K562 (cell line): Measurements from ENCODE around the gene COG4. TPM values are rescaled to one million over a fixed set of nuclear protein-coding genes. Genes with fewer than 3 reads are reported as not detected.

Experiments
- ATAC-seq: fragments of 200-7000 bp; cut with Tn5 transposase; 3 replicates; pipeline ENCODE4 v1.9.1; 2020; ENCODE audit warnings: moderate library complexity
- BruUV-seq: library from RNA; stranded (reverse); fragments of 400-500 nt; replicated peaks from 2 replicates; lab custom pipeline; 2021; lab: Mats Ljungman, UMichigan
- CTCF ChIA-PET: fragments of 300-600 bp; formaldehyde crosslinking; extraction: SDS; loops from one replicate; lab custom pipeline; 2021; ENCODE audit warnings: low intra/inter-chr PET ratio; lab: Yijun Ruan, JAX
- POLR2A ChIA-PET: fragments of 300-600, 350-650 bp; sonication (Branson Sonifier 250); formaldehyde crosslinking; extraction: SDS; loops from one replicate; lab custom pipeline; 2021; ENCODE audit warnings: antibody characterized with exemption, inconsistent platforms; lab: Yijun Ruan, JAX
- DNase-seq, 4 experiments: peaks; one replicate each; pipeline versions ENCODE4 v3.0.0 to v3.0.0-alpha.2; 2011 to 2018; ENCODE audit warnings: low spot score in 3 of 4, mixed read lengths in 3 of 4; ENCODE audit errors: extremely low read depth in 1 of 4
- FAIRE-seq: peaks from 2 replicates; lab custom pipeline; 2011; peaks lifted over from hg19 to GRCh38; lab: Jason Lieb, UNC
- H2AFZ ChIP-seq: 2 replicates; pipeline ENCODE4 v1.6.0; 2011; ENCODE audit warnings: low read depth, low read length, control low read depth, inconsistent platforms
- H3K27ac ChIP-seq: fragments of 200-600 bp; 3 replicates; pipeline ENCODE4 v1.8.0; 2011; ENCODE audit warnings: low read depth, mild to moderate bottlenecking, control low read depth, inconsistent platforms, low read length, moderate library complexity, mixed read lengths; ENCODE audit errors: extremely low read depth
- H3K27me3 ChIP-seq, 2 experiments: fragments of 300-600 bp in 1 of 2; 2 replicates in 1 of 2; 3 replicates in 1 of 2; pipeline versions ENCODE4 v1.6.0 to v1.8.0; 2011; ENCODE audit warnings: inconsistent platforms in 2 of 2, low read length in 2 of 2, mild to moderate bottlenecking in 1 of 2, mixed read lengths in 1 of 2, moderate library complexity in 1 of 2; ENCODE audit not compliant: control insufficient read depth in 2 of 2, insufficient read depth in 2 of 2
- H3K36me3 ChIP-seq: fragments of 300-600 bp; 3 replicates; pipeline ENCODE4 v1.8.0; 2011; ENCODE audit warnings: mild to moderate bottlenecking, low read length, inconsistent platforms; ENCODE audit not compliant: control insufficient read depth, insufficient read depth
- H3K4me1 ChIP-seq, 2 experiments: fragments of 200-600 bp in 1 of 2; replicated peaks in 1 of 2; 2 replicates in 1 of 2; 3 replicates in 1 of 2; pipeline versions ENCODE4 v1.5.1 to v1.8.0; 2011; ENCODE audit warnings: inconsistent platforms in 2 of 2, low read length in 2 of 2, mild to moderate bottlenecking in 1 of 2, mixed read lengths in 1 of 2, moderate library complexity in 1 of 2; ENCODE audit not compliant: control insufficient read depth in 2 of 2, insufficient read depth in 2 of 2
- H3K4me2 ChIP-seq: 2 replicates; pipeline ENCODE4 v1.6.1; 2011; ENCODE audit warnings: low read length, control low read depth, inconsistent platforms, mixed read lengths; ENCODE audit not compliant: insufficient read depth
- H3K4me3 ChIP-seq: fragments of 200-600 bp; sonication (generic), shearing (Covaris generic); 2 replicates; pipeline ENCODE4 v1.5.1; 2016; ENCODE audit warnings: control low read depth, inconsistent platforms
- H3K79me2 ChIP-seq: fragments of 200-600 bp; 3 replicates; pipeline ENCODE4 v1.8.0; 2011; ENCODE audit warnings: low read length, inconsistent platforms; ENCODE audit not compliant: control insufficient read depth, insufficient read depth
- H3K9ac ChIP-seq, 2 experiments: 2 replicates each; pipeline versions ENCODE4 v1.6.0 to v1.6.1; 2011; ENCODE audit warnings: low read depth in 2 of 2, low read length in 2 of 2, control low read depth in 1 of 2, inconsistent platforms in 1 of 2, mild to moderate bottlenecking in 1 of 2, mixed read lengths in 1 of 2; ENCODE audit not compliant: insufficient read depth in 1 of 2
- H3K9me1 ChIP-seq: one replicate; pipeline ENCODE4 v1.6.0; 2011; ENCODE audit warnings: inconsistent platforms, mild to moderate bottlenecking, low read length, moderate library complexity; ENCODE audit not compliant: control insufficient read depth, insufficient read depth
- H3K9me3 ChIP-seq: replicated peaks from 2 replicates; pipeline ENCODE4 v1.5.1; 2011; ENCODE audit warnings: low read depth, low read length, inconsistent platforms; ENCODE audit not compliant: control insufficient read depth, insufficient read depth
- H4K20me1 ChIP-seq: replicated peaks from 2 replicates; pipeline ENCODE4 v1.6.1; 2011; ENCODE audit warnings: low read length, inconsistent platforms, mixed read lengths; ENCODE audit not compliant: control insufficient read depth, insufficient read depth
- CLOCK ChIP-seq: fragments of 250-450 bp; sonication (Bioruptor Pico); IDR thresholded peaks from 2 replicates; pipeline ENCODE4 v1.4.0; 2020; ENCODE audit warnings: mild to moderate bottlenecking, moderate library complexity, borderline replicate concordance
- CREB3 ChIP-seq: fragments of 450-650 bp; conservative IDR thresholded peaks from 2 replicates; pipeline ENCODE4 v1.6.1; 2016; ENCODE audit warnings: missing genetic modification characterization, low read depth, mild to moderate bottlenecking, missing compliant biosample characterization, moderate library complexity
- CXXC5 ChIP-seq: fragments of 250-450 bp; sonication (Bioruptor Pico); IDR thresholded peaks from 2 replicates; pipeline ENCODE4 v1.8.0; 2022; ENCODE audit warnings: inconsistent platforms, mild to moderate bottlenecking, moderate library complexity
- ETS2 ChIP-seq: IDR thresholded peaks from 2 replicates; pipeline ENCODE4 v1.6.1; 2016; ENCODE audit warnings: borderline replicate concordance, missing genetic modification characterization, mild to moderate bottlenecking, moderate library complexity, missing compliant biosample characterization; ENCODE audit not compliant: poor library complexity, severe bottlenecking
- MED1 ChIP-seq: sonication (generic); formaldehyde crosslinking; IDR thresholded peaks from 2 replicates; pipeline ENCODE4 v1.8.1; 2023; ENCODE audit warnings: missing genetic modification reagents, borderline replicate concordance
- RBFOX2 ChIP-seq: fragments of 200-400 bp; formaldehyde crosslinking; IDR thresholded peaks from 2 replicates; pipeline ENCODE4 v1.6.1; 2017; ENCODE audit warnings: low read depth, mild to moderate bottlenecking, low read length, moderate library complexity
- SMAD1 ChIP-seq: fragments of 150-350 bp; IDR thresholded peaks from 2 replicates; pipeline ENCODE4 v1.6.1; 2014; ENCODE audit warnings: low read length, low read depth; ENCODE audit not compliant: partially characterized antibody
- WHSC1 ChIP-seq: IDR thresholded peaks from one replicate; pipeline ENCODE4 v1.6.1; 2012; ENCODE audit warnings: low read length, control low read depth, inconsistent platforms
- XRCC5 ChIP-seq: fragments of 200-400 bp; formaldehyde crosslinking; IDR thresholded peaks from 2 replicates; pipeline ENCODE4 v1.6.1; 2017; ENCODE audit warnings: low read depth, mild to moderate bottlenecking, low read length
- ZBTB5 ChIP-seq: fragments of 450-650 bp; IDR thresholded peaks from 2 replicates; pipeline ENCODE4 v1.6.1; 2017; ENCODE audit warnings: antibody characterized with exemption
- WGBS: fragments of 100-300 bp; shearing (Covaris generic); methylation state at CpG from one replicate; pipeline ENCODE4 v1.1.6; 2016; ENCODE audit warnings: low coverage, mixed read lengths; ENCODE audit not compliant: insufficient coverage; ENCODE audit errors: missing lambda C conversion rate; 5-methylcytosine and 5-hydroxymethylcytosine counted together
- in situ Hi-C: fragments of 300-500 bp; cut with MboI; formaldehyde crosslinking; loops from 4 replicates; pipeline ENCODE4 v1.15.0; 2018; ENCODE audit warnings: inconsistent platforms, mixed read lengths
- intact Hi-C: fragments of 100-400 bp; cut with micrococcal nuclease; formaldehyde crosslinking; loops from 2 replicates; pipeline ENCODE4 v1.14.2; 2022
- polyA plus RNA-seq, 8 experiments: library from polyadenylated mRNA; depleted of rRNA in 4 of 8; stranded (reverse) in 5 of 8; unstranded in 3 of 8; fragments of >200 nt; fragmentation: Nextera tagmentation in 2 of 8; fragmentation: Illumina TruSeq in 1 of 8; extraction: Ambion mirVana in 2 of 8; extraction: Trizol in 1 of 8; gene quantifications; 2 replicates each; pipeline versions ENCODE4 v1.2.1 to v1.2.3, GENCODE V29; 2011 to 2014; ENCODE audit warnings: inconsistent platforms in 1 of 8, missing spikeins in 1 of 8
- total RNA-seq, 7 experiments: library from RNA; depleted of rRNA in 6 of 7; stranded (reverse); fragments of >200 nt in 6 of 7; fragmentation: Illumina TruSeq in 2 of 7; extraction: Trizol in 2 of 7; gene quantifications; 2 replicates each; pipeline versions ENCODE4 v1.2.1 to v1.2.3, GENCODE V29; 2011 to 2021; ENCODE audit warnings: low replicate concordance in 1 of 7

The COG4 gene
- total and polyA plus RNA-seq, 9 of the 15 experiments (the other 6 are each of a cell fraction or from before 2014, with no cell fraction given) = 13.7 to 73.9 (median 44.2) TPM

- intact Hi-C loops (no loop called here), in situ Hi-C loops (no loop called here)
- H3K4me1 ChIP-seq = peaks cover 49 to 63% of the 10 kb centered on the region in 2 experiments
- peak overlapping the region; percentile 6; the same call in 1 of the 2 replicates for H3K4me3 ChIP-seq
- CTCF ChIA-PET = no interaction called here
- ATAC-seq (no peak), FAIRE-seq (no peak), DNase-seq (peak in 1 of 4 experiments; percentile 2)
- peaks cover 89% of the 10 kb centered on the region for H3K79me2 ChIP-seq
- 0 out of 2 replicates have a peak, but pooled peaks cover 3% of the 10 kb centered on the region for H4K20me1 ChIP-seq
- H3K9me3 ChIP-seq = no peaks in the 10 kb centered on the region
- H2AFZ ChIP-seq = no peak overlapping the region
- no peaks in the 10 kb centered on the region for H3K9me1 ChIP-seq
- H3K9ac ChIP-seq = peak overlapping the region; percentile 75 to 85; a peak in 3 of 4 replicates
- POLR2A ChIA-PET = interaction anchor here (1.1 to 2.2 kb wide), 5 partner anchors 9 to 40 kb away, joined by 3 to 17 read pairs (median 6); no protein-coding TSS in a partner anchor
- H3K4me2 ChIP-seq = peak overlapping the region; percentile 37
- H3K36me3 ChIP-seq = peaks cover 52% of the 10 kb centered on the region
- BruUV-seq = TSS peak; percentile 0
- H3K27ac ChIP-seq = peak overlapping the region; percentile 88
- no peaks in the 10 kb centered on the region for H3K27me3 ChIP-seq
- WGBS = 78% methylated on average over 6 of the region's 6 CpGs
- TF ChIP-seq XRCC5 (no peak), WHSC1 (peak; percentile 83), CREB3 (tag) (0 out of 2 replicates have a peak, but pooled peaks have one; percentile 36), ZBTB5 (no peak), SMAD1 (no peak), ETS2 (tag) (no peak), CLOCK (CRISPR knock-in tag) (no peak), MED1 (CRISPR knock-in tag) (peak; percentile 46; the same call in 1 of the 2 replicates), CXXC5 (CRISPR knock-in tag) (0 out of 2 replicates have a peak, but pooled peaks have one; percentile 8), RBFOX2 (0 out of 2 replicates have a peak, but pooled peaks have one; percentile 9)
These were observed 88.7 kb downstream of the COG4 start for GRCh38 chr16:70434484-70435260.
